Liver (tissue), 9 donors: ENCODE measurements around the gene LRRC61. TPM values are rescaled to one million over a fixed set of nuclear protein-coding genes. Genes with fewer than 3 reads are reported as not detected.

Experiments
- DNase-seq: peaks from one replicate; pipeline ENCODE4 v3.0.0-alpha.2; 2017; ENCODE audit warnings: low spot score
- H3K27ac ChIP-seq, 2 donors: one replicate each; pipeline ENCODE4 v1.7.0; 2013; ENCODE audit warnings: inconsistent platforms in 2 of 2, low read length in 2 of 2, control low read depth in 1 of 2, low read depth in 1 of 2, mild to moderate bottlenecking in 1 of 2
- H3K27me3 ChIP-seq, 4 donors: one replicate each; pipeline versions ENCODE4 v1.6.1 to v1.7.0; 2013; ENCODE audit warnings: low read length in 3 of 4, inconsistent platforms in 1 of 4, mild to moderate bottlenecking in 1 of 4, moderate library complexity in 1 of 4; ENCODE audit not compliant: control insufficient read depth in 4 of 4, insufficient read depth in 4 of 4
- H3K36me3 ChIP-seq, 4 donors: one replicate each; pipeline versions ENCODE4 v1.6.1 to v1.7.0; 2013; ENCODE audit warnings: low read length in 3 of 4, mild to moderate bottlenecking in 3 of 4, low read depth in 1 of 4, moderate library complexity in 1 of 4; ENCODE audit not compliant: control insufficient read depth in 4 of 4, insufficient read depth in 3 of 4
- H3K4me1 ChIP-seq, 4 donors: one replicate each; pipeline versions ENCODE4 v1.6.1 to v1.7.0; 2013; ENCODE audit warnings: low read length in 3 of 4, mild to moderate bottlenecking in 3 of 4, moderate library complexity in 1 of 4; ENCODE audit not compliant: control insufficient read depth in 4 of 4, insufficient read depth in 4 of 4
- H3K4me3 ChIP-seq, 3 donors: one replicate each; pipeline versions ENCODE4 v1.6.1 to v1.7.0; 2013; ENCODE audit warnings: low read length in 3 of 3, control low read depth in 1 of 3, low read depth in 1 of 3, mild to moderate bottlenecking in 1 of 3
- H3K9ac ChIP-seq, 2 donors: one replicate each; pipeline ENCODE4 v1.7.0; 2013; ENCODE audit warnings: low read length in 2 of 2, mild to moderate bottlenecking in 2 of 2, moderate library complexity in 2 of 2, control low read depth in 1 of 2, low read depth in 1 of 2
- H3K9me3 ChIP-seq, 4 donors: one replicate each; pipeline versions ENCODE4 v1.6.1 to v1.7.0; 2013; ENCODE audit warnings: low read length in 3 of 4; ENCODE audit not compliant: control insufficient read depth in 4 of 4
- ATF3 ChIP-seq: IDR thresholded peaks from 2 replicates; pipeline ENCODE4 v1.6.1; 2016; ENCODE audit warnings: antibody characterized with exemption
- EGR1 ChIP-seq, 2 donors: IDR thresholded peaks; 2 replicates each; pipeline ENCODE4 v1.6.1; 2016 to 2018; ENCODE audit warnings: antibody characterized with exemption in 2 of 2, low read depth in 2 of 2
- FOXA1 ChIP-seq: IDR thresholded peaks from 2 replicates; pipeline ENCODE4 v1.6.1; 2016; ENCODE audit warnings: antibody characterized with exemption
- FOXA2 ChIP-seq: IDR thresholded peaks from 2 replicates; pipeline ENCODE4 v1.6.1; 2016; ENCODE audit warnings: antibody characterized with exemption
- GABPA ChIP-seq, 2 donors: IDR thresholded peaks in 1 of 2; conservative IDR thresholded peaks in 1 of 2; 2 replicates each; pipeline ENCODE4 v1.6.1; 2016; ENCODE audit warnings: antibody characterized with exemption in 2 of 2, mild to moderate bottlenecking in 1 of 2, moderate library complexity in 1 of 2
- HNF4A ChIP-seq, 2 donors: conservative IDR thresholded peaks; 2 replicates each; pipeline ENCODE4 v1.6.1; 2016; ENCODE audit warnings: antibody characterized with exemption in 2 of 2, mild to moderate bottlenecking in 2 of 2
- HNF4G ChIP-seq: IDR thresholded peaks from 2 replicates; pipeline ENCODE4 v1.6.1; 2016; ENCODE audit warnings: antibody characterized with exemption
- JUND ChIP-seq, 2 donors: IDR thresholded peaks; 2 replicates each; pipeline ENCODE4 v1.6.1; 2016; ENCODE audit warnings: antibody characterized with exemption in 2 of 2
- MAX ChIP-seq: IDR thresholded peaks from 2 replicates; pipeline ENCODE4 v1.6.1; 2016; ENCODE audit warnings: antibody characterized with exemption
- NR2F2 ChIP-seq: IDR thresholded peaks from 2 replicates; pipeline ENCODE4 v1.6.1; 2016; ENCODE audit warnings: antibody characterized with exemption
- RAD21 ChIP-seq, 2 donors: IDR thresholded peaks; 2 replicates each; pipeline ENCODE4 v1.6.1; 2016; ENCODE audit warnings: antibody characterized with exemption in 2 of 2, mild to moderate bottlenecking in 2 of 2
- REST ChIP-seq: IDR thresholded peaks from 2 replicates; pipeline ENCODE4 v1.6.1; 2016; ENCODE audit warnings: antibody characterized with exemption, mild to moderate bottlenecking
- RXRA ChIP-seq, 2 donors: IDR thresholded peaks; 2 replicates each; pipeline ENCODE4 v1.6.1; 2017 to 2018; ENCODE audit warnings: antibody characterized with exemption in 2 of 2, mild to moderate bottlenecking in 1 of 2
- SP1 ChIP-seq: IDR thresholded peaks from 2 replicates; pipeline ENCODE4 v1.6.1; 2018; ENCODE audit warnings: antibody characterized with exemption, mild to moderate bottlenecking
- TAF1 ChIP-seq: conservative IDR thresholded peaks from 2 replicates; pipeline ENCODE4 v1.6.1; 2016; ENCODE audit warnings: antibody characterized with exemption, mild to moderate bottlenecking
- YY1 ChIP-seq: IDR thresholded peaks from 2 replicates; pipeline ENCODE4 v1.6.1; 2016; ENCODE audit warnings: antibody characterized with exemption, mild to moderate bottlenecking
- ZBTB33 ChIP-seq: IDR thresholded peaks from 2 replicates; pipeline ENCODE4 v1.6.1; 2016; ENCODE audit warnings: antibody characterized with exemption
- WGBS: extraction: QIAGEN DNeasy Blood & Tissue Kit; methylation state at CpG from one replicate; pipeline ENCODE4 v1.1.7; 2013; 5-methylcytosine and 5-hydroxymethylcytosine counted together
- polyA plus RNA-seq, 2 donors: library from polyadenylated mRNA; stranded (reverse) in 1 of 2; unstranded in 1 of 2; fragments of 200-250 nt in 1 of 2; fragments of >200 nt in 1 of 2; fragmentation: Nextera tagmentation in 1 of 2; extraction: Ambion mirVana in 1 of 2; gene quantifications; one replicate each; pipeline versions ENCODE4 v1.2.1 to v1.2.3, GENCODE V29; 2013 to 2015
- total RNA-seq, 2 donors: library from RNA; depleted of rRNA; stranded (reverse); fragments of >200 nt; gene quantifications; one replicate each; pipeline ENCODE4 v1.2.3, GENCODE V29; 2014
- TF ChIP-seq, protein P1 (sequence below): fragments of 150-350 bp; IDR thresholded peaks from 2 replicates; pipeline ENCODE4 v1.5.1; 2017; ENCODE audit warnings: improper control_type of control experiment, low read depth, low read length; ENCODE audit not compliant: missing input control
- donor health status: healthy.
- donor health status: healthy.
- donor health status: healthy.
- donor health status: healthy.
- donor health status: healthy.

Gene LRRC61
- total and polyA plus RNA-seq, 4 donors: 12.0 to 21.0 (median 15.6) TPM

- Histone ChIP-seq H3K4me1 (peaks cover 4 to 33% (median 29%) of the 10 kb centered on the region in 4 donors), H3K27ac (no peak overlapping the region), H3K27me3 (no peaks in the 10 kb centered on the region), H3K4me3 (no peak overlapping the region), H3K9me3 (no peaks in the 10 kb centered on the region), H3K36me3 (peaks cover 0 to 2% (median 0%) of the 10 kb centered on the region in 4 donors), H3K9ac (no peak overlapping the region)
- no peak for DNase-seq
- no peak for TF ChIP-seq REST
- no peak for TF ChIP-seq HNF4A (conservative IDR thresholded peaks at IDR 0.05)
- no peak for TF ChIP-seq ZBTB33
- TF ChIP-seq EGR1 (IDR thresholded peaks at IDR 0.05; ENCODE audit: low read depth in 2 of 2): no peak
- no peak for TF ChIP-seq NR2F2
- no peak for TF ChIP-seq MAX
- TF ChIP-seq TAF1: no peak
- TF ChIP-seq GABPA (IDR thresholded peaks at IDR 0.05 in 1 of 2, conservative IDR thresholded peaks at IDR 0.05 in 1 of 2): no peak
- no peak for TF ChIP-seq HNF4G
- TF ChIP-seq FOXA2: no peak
- no peak for TF ChIP-seq RXRA (IDR thresholded peaks at IDR 0.05)
- no peak for TF ChIP-seq JUND (IDR thresholded peaks at IDR 0.05)
- no peak for TF ChIP-seq YY1
- no peak for TF ChIP-seq RAD21 (IDR thresholded peaks at IDR 0.05)
Observed at GRCh38 chr7:150344299-150344698, 21.1 kb downstream of the LRRC61 start.

GRCh38 chr7:150345012-150345411, 21.9 kb downstream of the LRRC61 start:
- TF ChIP-seq NR2F2: no peak
- no peak for TF ChIP-seq EGR1 (IDR thresholded peaks at IDR 0.05; ENCODE audit: low read depth in 2 of 2)
- TF ChIP-seq TAF1: no peak
- no peak for TF ChIP-seq HNF4G
- no peak for TF ChIP-seq ATF3
- no peak for TF ChIP-seq ZBTB33
- no peak for TF ChIP-seq FOXA2
- TF ChIP-seq JUND (IDR thresholded peaks at IDR 0.05): no peak
- TF ChIP-seq MAX: no peak
- TF ChIP-seq FOXA1: no peak
- TF ChIP-seq YY1: no peak
- TF ChIP-seq SP1: no peak
- TF ChIP-seq GABPA (IDR thresholded peaks at IDR 0.05 in 1 of 2, conservative IDR thresholded peaks at IDR 0.05 in 1 of 2): no peak
- TF ChIP-seq RAD21 (IDR thresholded peaks at IDR 0.05): no peak
- TF ChIP-seq, protein P1, sequence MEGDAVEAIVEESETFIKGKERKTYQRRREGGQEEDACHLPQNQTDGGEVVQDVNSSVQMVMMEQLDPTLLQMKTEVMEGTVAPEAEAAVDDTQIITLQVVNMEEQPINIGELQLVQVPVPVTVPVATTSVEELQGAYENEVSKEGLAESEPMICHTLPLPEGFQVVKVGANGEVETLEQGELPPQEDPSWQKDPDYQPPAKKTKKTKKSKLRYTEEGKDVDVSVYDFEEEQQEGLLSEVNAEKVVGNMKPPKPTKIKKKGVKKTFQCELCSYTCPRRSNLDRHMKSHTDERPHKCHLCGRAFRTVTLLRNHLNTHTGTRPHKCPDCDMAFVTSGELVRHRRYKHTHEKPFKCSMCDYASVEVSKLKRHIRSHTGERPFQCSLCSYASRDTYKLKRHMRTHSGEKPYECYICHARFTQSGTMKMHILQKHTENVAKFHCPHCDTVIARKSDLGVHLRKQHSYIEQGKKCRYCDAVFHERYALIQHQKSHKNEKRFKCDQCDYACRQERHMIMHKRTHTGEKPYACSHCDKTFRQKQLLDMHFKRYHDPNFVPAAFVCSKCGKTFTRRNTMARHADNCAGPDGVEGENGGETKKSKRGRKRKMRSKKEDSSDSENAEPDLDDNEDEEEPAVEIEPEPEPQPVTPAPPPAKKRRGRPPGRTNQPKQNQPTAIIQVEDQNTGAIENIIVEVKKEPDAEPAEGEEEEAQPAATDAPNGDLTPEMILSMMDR: no peak
- no peak overlapping the region for H3K4me3 ChIP-seq
- H3K27ac ChIP-seq: no peak overlapping the region
- 97% methylated on average over 1 of the region's 1 CpG for WGBS
- H3K27me3 ChIP-seq: no peaks in the 10 kb centered on the region
- H3K9me3 ChIP-seq: no peaks in the 10 kb centered on the region
- peaks cover 0 to 2% (median 0%) of the 10 kb centered on the region in 4 donors for H3K36me3 ChIP-seq
- H3K9ac ChIP-seq: no peak overlapping the region
- DNase-seq: no peak
- peaks cover 4 to 26% (median 23%) of the 10 kb centered on the region in 4 donors for H3K4me1 ChIP-seq
